ENCODE results near the gene CALML6. TPM values are rescaled to one million over a fixed set of nuclear protein-coding genes. Genes with fewer than 3 reads are reported as not detected.

The CALML6 gene
- total and polyA plus RNA-seq, 2 of the 8 experiments (the other 6 are each of a cell fraction or from before 2014, with no cell fraction given): 0.54 to 1.3 TPM

DNA sequence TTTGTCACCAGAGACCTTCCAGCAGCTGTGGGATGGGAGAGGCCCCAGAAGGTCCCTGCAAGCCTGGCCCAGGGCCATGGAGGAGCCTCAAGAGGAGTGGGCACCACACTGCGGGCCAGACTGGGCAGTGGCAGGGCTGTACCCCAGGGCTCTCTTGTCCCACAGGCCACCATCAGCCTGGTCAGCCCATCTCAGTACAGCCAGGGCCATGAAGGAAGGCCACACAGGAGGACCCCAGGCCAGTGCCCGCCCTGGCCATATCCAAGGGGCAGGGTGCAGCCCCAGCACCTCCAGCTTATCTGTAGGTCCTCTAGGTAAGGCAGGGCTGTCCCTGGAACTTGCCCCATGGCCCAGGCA, 21.1 kb upstream of the CALML6 start:
- ChIA-PET CTCF (ENCODE audit: partially characterized antibody) (interaction anchor here (0.5 to 7.0 kb wide), 5 partner anchors 8 to 20 kb away, joined by 3 to 64 read pairs (median 5); no protein-coding TSS in a partner anchor), POLR2A (ENCODE audit: partially characterized antibody) (interaction anchor here (1.7 kb wide), 1 partner anchor 18 kb away, joined by 4 read pairs; no protein-coding TSS in a partner anchor)
- no peak overlapping the region for H3K14ac ChIP-seq (ENCODE audit: insufficient read length)
- no peak overlapping the region for H2AK5ac ChIP-seq (ENCODE audit: low read depth, low read length)
- FAIRE-seq: no peak
- no peak overlapping the region for H3K4me3 ChIP-seq (ENCODE audit: extremely low read depth in 1 of 4, insufficient read depth in 2 of 4, low read depth in 3 of 4, low read length in 4 of 4)
- no peak overlapping the region for H4K5ac ChIP-seq (ENCODE audit: insufficient read length, low read depth, low read length)
- peaks cover 5% of the 10 kb centered on the region; the same call in 1 of the 2 replicates for H3K23me2 ChIP-seq (ENCODE audit: low read depth, low read length)
- no peaks in the 10 kb centered on the region; the same call in 1 of the 2 replicates for H3K79me1 ChIP-seq (ENCODE audit: low read depth, low read length)
- H3K9me3 ChIP-seq (ENCODE audit: insufficient read depth in 2 of 2, low read depth in 1 of 2, low read length in 1 of 2): no peaks in the 10 kb centered on the region
- no peak overlapping the region for H4K8ac ChIP-seq (ENCODE audit: extremely low read depth, insufficient read depth, low read length)
- no peak overlapping the region for H2AFZ ChIP-seq (ENCODE audit: low read length)
- H3K4me2 ChIP-seq (ENCODE audit: insufficient read depth in 1 of 2, low read depth in 2 of 2, low read length in 2 of 2): no peak overlapping the region
- no peak overlapping the region for H2BK20ac ChIP-seq (ENCODE audit: low read length)
- TF ChIP-seq RNF2 (IDR thresholded peaks at IDR 0.05; ENCODE audit: borderline replicate concordance, low read depth, low read length, missing control alignments, poor library complexity, severe bottlenecking) (no peak), SP1 (IDR thresholded peaks at IDR 0.05; ENCODE audit: low read depth, low read length) (no peak), CBX5 (IDR thresholded peaks at IDR 0.05; ENCODE audit: low read depth, low read length) (no peak)
- DNase-seq (ENCODE audit: low read depth in 1 of 2, low spot score in 2 of 2): no peak
- H3K27me3 ChIP-seq (replicated peaks in 1 of 4; ENCODE audit: control insufficient read depth in 3 of 4, extremely low read depth in 1 of 4, insufficient read depth in 3 of 4, low read length in 3 of 4): no peaks in the 10 kb centered on the region; a peak in 3 of 7 replicates
- no peak overlapping the region for H3K4ac ChIP-seq (replicated peaks; ENCODE audit: insufficient read length, low read depth, low read length)
- H2BK120ac ChIP-seq (replicated peaks; ENCODE audit: low read depth, low read length): no peak overlapping the region
- no peak overlapping the region for H2BK12ac ChIP-seq (ENCODE audit: low read depth, low read length)
- no peak overlapping the region for H3K18ac ChIP-seq (ENCODE audit: extremely low read depth, low read length)
- no peak overlapping the region for H2BK15ac ChIP-seq (ENCODE audit: low read length)
- H3K23ac ChIP-seq (ENCODE audit: insufficient read length): no peak overlapping the region
- H4K91ac ChIP-seq (replicated peaks; ENCODE audit: insufficient read length, low read length): no peak overlapping the region
- no peak overlapping the region for H3K56ac ChIP-seq (replicated peaks; ENCODE audit: insufficient read length, low read depth, low read length)
- no peak overlapping the region for H2BK5ac ChIP-seq (ENCODE audit: low read depth, low read length)
- H3K9ac ChIP-seq (replicated peaks in 1 of 4; ENCODE audit: extremely low read depth in 1 of 4, low read depth in 3 of 4, low read length in 3 of 4): no peak overlapping the region
- no peak overlapping the region for H3K27ac ChIP-seq (ENCODE audit: low read depth, low read length)
- no peaks in the 10 kb centered on the region for H3K36me3 ChIP-seq (ENCODE audit: control insufficient read depth in 2 of 4, insufficient read depth in 4 of 4, low read length in 3 of 4)
- peaks cover 0 to 22% (median 14%) of the 10 kb centered on the region in 4 experiments; a peak in 6 of 7 replicates for H3K4me1 ChIP-seq (replicated peaks in 1 of 4; ENCODE audit: control insufficient read depth in 3 of 4, insufficient read depth in 4 of 4, low read length in 3 of 4)
- peaks cover 0 to 9% of the 10 kb centered on the region in 2 experiments for H4K20me1 ChIP-seq (replicated peaks in 1 of 2; ENCODE audit: control insufficient read depth in 1 of 2, insufficient read depth in 2 of 2, low read length in 2 of 2)
- WGBS, 2 experiments (ENCODE audit: extremely low coverage in 1 of 2, insufficient coverage in 1 of 2, insufficient read length in 1 of 2, insufficient replicate concordance in 2 of 2, low coverage in 1 of 2, low lambda C conversion rate in 2 of 2, missing lambda C conversion rate in 1 of 2): 94% methylated on average over 2 of the region's 2 CpGs; no CpG with 5 or more reads in 1 of the 2 experiments
- H3K79me2 ChIP-seq (ENCODE audit: control insufficient read depth in 1 of 2, insufficient read depth in 2 of 2, low read length in 2 of 2): peaks cover 11 to 12% of the 10 kb centered on the region in 2 experiments
